Panc1 (cell line): ENCODE data around the gene CDKAL1.

ENCODE experiments used
- POLR2AphosphoS5 ChIP-seq: IDR thresholded peaks from 2 replicates; pipeline ENCODE4 v1.6.1; 2012; ENCODE audit warnings: mild to moderate bottlenecking, low read depth, low read length, moderate library complexity
- SIN3A ChIP-seq: IDR thresholded peaks from 2 replicates; pipeline ENCODE4 v1.6.1; 2012; ENCODE audit warnings: low read depth, mild to moderate bottlenecking, low read length, moderate library complexity, borderline replicate concordance; ENCODE audit not compliant: insufficient read depth
- TCF7L2 ChIP-seq: IDR thresholded peaks from 2 replicates; pipeline ENCODE4 v1.6.1; 2011; ENCODE audit warnings: mild to moderate bottlenecking, low read depth, low read length, inconsistent platforms
- TF ChIP-seq, protein P1 (sequence below): fragments of 450-650 bp; IDR thresholded peaks from 2 replicates; pipeline ENCODE4 v1.5.1; 2017; ENCODE audit warnings: mild to moderate bottlenecking
- TF ChIP-seq, protein P2 (sequence below), 2 experiments: IDR thresholded peaks; 2 replicates each; pipeline ENCODE4 v1.6.1; 2011 to 2012; ENCODE audit warnings: low read depth in 2 of 2, control low read depth in 1 of 2, low read length in 1 of 2, mild to moderate bottlenecking in 1 of 2, moderate library complexity in 1 of 2; ENCODE audit not compliant: insufficient read depth in 1 of 2

DNA sequence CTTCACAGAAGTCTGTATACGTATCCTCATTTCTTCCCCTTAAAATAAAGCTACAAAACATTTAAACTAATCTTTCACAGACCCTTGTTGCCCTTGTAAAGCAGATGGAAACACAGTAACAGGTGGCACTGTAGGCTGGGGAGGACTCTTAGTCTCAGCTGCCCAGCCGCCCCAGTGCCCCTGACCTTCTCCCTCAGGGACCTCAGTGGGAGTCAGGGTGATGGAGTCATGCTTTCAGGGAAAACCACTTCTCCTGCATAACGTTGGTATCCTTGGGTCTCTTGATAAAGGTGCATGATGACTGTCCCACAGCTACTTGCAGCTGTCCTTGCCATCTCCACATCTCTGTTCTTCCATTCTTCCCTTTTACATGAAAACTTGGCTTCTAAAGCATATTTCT, 198.6 kb downstream of the CDKAL1 start:
- TF ChIP-seq, protein P1, sequence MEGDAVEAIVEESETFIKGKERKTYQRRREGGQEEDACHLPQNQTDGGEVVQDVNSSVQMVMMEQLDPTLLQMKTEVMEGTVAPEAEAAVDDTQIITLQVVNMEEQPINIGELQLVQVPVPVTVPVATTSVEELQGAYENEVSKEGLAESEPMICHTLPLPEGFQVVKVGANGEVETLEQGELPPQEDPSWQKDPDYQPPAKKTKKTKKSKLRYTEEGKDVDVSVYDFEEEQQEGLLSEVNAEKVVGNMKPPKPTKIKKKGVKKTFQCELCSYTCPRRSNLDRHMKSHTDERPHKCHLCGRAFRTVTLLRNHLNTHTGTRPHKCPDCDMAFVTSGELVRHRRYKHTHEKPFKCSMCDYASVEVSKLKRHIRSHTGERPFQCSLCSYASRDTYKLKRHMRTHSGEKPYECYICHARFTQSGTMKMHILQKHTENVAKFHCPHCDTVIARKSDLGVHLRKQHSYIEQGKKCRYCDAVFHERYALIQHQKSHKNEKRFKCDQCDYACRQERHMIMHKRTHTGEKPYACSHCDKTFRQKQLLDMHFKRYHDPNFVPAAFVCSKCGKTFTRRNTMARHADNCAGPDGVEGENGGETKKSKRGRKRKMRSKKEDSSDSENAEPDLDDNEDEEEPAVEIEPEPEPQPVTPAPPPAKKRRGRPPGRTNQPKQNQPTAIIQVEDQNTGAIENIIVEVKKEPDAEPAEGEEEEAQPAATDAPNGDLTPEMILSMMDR, result no peak
- TF ChIP-seq, protein P2, sequence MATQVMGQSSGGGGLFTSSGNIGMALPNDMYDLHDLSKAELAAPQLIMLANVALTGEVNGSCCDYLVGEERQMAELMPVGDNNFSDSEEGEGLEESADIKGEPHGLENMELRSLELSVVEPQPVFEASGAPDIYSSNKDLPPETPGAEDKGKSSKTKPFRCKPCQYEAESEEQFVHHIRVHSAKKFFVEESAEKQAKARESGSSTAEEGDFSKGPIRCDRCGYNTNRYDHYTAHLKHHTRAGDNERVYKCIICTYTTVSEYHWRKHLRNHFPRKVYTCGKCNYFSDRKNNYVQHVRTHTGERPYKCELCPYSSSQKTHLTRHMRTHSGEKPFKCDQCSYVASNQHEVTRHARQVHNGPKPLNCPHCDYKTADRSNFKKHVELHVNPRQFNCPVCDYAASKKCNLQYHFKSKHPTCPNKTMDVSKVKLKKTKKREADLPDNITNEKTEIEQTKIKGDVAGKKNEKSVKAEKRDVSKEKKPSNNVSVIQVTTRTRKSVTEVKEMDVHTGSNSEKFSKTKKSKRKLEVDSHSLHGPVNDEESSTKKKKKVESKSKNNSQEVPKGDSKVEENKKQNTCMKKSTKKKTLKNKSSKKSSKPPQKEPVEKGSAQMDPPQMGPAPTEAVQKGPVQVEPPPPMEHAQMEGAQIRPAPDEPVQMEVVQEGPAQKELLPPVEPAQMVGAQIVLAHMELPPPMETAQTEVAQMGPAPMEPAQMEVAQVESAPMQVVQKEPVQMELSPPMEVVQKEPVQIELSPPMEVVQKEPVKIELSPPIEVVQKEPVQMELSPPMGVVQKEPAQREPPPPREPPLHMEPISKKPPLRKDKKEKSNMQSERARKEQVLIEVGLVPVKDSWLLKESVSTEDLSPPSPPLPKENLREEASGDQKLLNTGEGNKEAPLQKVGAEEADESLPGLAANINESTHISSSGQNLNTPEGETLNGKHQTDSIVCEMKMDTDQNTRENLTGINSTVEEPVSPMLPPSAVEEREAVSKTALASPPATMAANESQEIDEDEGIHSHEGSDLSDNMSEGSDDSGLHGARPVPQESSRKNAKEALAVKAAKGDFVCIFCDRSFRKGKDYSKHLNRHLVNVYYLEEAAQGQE (IDR thresholded peaks at IDR 0.05; ENCODE audit: insufficient read depth in 1 of 2, low read depth in 2 of 2, low read length in 1 of 2), result no peak
- TF ChIP-seq POLR2AphosphoS5, result no peak
- TF ChIP-seq SIN3A, result no peak
- no peak for TF ChIP-seq TCF7L2
